GM19328 (cell line): ENCODE results near the gene S100A8.

Experiments
- ATAC-seq: cut with Tn5 transposase; IDR thresholded peaks from one replicate; pipeline ENCODE4 v1.9.1; 2021; ENCODE audit warnings: mild to moderate bottlenecking, moderate library complexity; ENCODE audit not compliant: unreplicated experiment

S100A8 gene

GRCh38 chr1:153393926-153394325 is 3.1 kb upstream of the S100A8 start:
- ATAC-seq, result no peak

DNA sequence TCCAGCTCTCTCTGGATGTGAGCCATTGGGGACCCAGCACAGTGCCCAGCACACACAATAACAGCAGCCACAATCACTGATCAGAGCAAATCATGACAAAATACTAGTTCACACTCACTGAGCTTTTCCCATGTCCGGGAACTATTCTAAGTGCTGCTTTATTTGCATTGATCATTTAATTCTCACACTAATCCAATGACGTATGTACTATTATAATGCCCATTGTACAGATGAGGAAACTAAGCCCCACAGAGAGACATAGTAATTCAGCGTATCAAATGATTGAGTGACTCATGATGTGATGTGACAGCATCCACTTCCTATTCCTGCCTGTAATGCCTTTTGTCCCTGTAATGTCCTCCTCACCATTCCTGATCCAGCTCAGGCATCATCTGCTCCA is 1.9 kb upstream of the S100A8 start:
- ATAC-seq, result no peak

GRCh38 chr1:153392258-153392657 is 1.4 kb upstream of the S100A8 start:
- no peak for ATAC-seq

DNA sequence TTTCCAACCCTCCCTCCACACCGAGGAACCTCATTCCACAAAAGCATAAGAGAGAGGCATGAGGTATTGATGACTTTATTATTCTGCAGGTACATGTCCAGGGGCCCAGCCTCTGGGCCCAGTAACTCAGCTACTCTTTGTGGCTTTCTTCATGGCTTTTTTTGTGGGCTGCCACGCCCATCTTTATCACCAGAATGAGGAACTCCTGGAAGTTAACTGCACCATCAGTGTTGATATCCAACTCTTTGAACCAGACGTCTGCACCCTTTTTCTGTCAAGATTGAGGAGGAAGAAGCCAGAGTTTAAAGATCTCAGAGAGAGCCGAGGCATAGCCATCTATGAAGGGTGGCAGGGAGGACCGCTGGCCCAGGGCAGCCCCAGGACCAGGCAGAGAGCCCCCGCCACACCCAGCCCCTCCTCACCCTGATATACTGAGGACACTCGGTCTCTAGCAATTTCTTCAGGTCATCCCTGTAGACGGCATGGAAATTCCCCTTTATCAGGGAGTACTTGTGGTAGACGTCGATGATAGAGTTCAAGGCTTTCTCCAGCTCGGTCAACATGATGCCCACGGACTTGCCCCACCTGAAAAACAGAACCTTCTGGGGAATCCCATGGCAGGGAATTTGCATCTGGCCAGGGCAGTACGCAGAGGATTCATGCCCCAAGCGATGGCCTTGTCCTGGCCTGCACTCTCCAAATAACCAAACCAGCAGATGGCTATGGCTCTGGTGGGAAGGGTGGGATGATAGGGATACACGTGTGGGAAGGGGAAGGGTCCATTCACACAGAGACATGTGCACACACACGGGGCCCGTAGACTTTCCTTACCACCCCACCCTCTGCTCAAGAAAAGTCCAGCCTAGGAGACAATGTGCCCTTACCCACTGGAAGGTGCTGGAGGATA is 647 bp downstream of the S100A8 start:
- no peak for ATAC-seq

DNA sequence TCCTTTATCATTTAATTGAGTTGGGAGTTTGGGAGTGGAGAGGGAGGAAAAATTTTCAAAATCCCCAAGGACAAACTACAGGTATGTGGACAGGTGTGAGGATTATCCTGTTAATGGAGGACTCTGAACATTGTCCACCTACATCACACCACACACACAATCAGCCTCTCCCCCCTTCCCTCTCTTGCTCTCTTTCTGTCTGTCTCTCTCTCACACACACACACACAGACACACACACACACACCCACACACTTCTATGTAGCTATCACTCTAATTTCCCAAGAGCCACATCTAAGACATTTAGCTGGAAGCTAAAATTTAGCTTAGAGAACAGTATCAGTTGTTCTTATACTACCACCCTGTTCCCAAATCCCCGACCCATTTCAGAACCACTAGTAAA is 1.5 kb downstream of the S100A8 start:
- no peak for ATAC-seq

DNA sequence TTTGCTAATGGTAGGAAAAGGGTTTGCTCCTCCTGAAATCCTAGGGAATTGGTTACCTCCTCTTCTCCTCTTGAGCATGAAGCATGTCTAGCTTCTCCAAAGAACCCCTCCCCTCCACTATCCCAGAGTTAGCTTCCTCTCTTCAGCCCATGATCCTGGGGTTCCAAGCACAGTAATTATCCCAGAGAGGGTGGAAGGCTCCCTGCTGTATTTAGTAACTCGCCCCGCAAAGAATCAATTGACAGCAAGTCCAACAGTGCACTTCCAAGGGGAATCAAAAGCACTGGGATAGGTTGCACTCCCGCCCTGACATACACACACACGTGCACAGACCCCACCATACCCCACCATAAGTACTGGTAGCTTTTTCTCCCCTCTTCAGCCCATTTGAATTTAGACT is 3.1 kb downstream of the S100A8 start:
- no peak for ATAC-seq

- ATAC-seq, result no peak
Measured at GRCh38 chr1:153387001-153387400, 3.9 kb downstream of the S100A8 start.

- no peak for ATAC-seq
Measured at GRCh38 chr1:153386500-153386901, 4.4 kb downstream of the S100A8 start.

DNA sequence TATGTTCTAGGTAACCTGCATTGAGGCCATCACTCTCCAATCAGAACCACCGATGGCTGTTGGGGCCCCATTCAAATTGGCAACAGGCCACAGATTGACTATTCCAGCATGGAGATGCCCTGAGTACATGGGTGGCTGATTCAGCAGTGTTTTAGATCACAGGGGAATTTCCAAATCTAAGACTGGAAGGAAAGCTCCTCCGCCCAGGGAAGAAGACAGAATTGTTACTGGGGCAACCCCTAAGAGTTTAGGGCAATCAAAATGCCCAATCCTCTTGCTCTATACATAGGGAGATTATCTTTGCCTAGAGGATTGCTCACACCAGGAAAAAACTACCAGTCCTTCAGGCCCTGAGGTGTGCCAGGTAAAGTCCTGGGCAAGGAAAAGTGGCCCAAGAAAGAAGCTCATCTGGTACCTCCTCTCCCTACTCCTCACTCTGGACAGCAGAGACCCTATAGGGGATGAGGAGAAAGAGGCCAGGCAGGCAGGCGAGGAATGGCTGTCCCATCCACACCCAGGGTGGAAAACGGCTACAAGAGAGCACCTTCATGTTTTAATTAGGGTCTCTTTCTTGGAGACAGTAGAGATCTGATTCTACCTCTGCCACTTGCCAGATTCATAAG is 5.8 kb downstream of the S100A8 start:
- no peak for ATAC-seq

DNA sequence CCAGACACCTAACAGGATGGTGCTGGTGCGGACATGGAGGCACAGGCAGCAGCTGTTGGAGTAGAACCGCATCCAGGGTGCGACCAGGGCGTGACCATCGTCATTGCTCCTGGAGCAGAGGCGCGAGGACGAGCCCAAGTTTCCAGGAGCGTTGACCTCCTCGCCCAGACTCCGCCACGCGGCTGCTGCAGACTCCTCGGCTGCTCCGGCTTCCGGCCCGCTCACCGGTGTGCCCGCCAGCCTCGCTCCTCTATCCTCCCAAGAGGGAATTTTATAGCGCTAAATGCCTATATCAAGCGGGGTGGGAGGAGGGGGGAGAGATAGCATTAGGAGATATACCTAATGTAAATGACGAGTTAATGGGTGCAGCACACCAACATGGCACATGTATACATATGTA is 10.2 kb downstream of the S100A8 start:
- no peak for ATAC-seq

- ATAC-seq, result no peak
Measured at GRCh38 chr1:153379591-153379990, 11.3 kb downstream of the S100A8 start.

DNA sequence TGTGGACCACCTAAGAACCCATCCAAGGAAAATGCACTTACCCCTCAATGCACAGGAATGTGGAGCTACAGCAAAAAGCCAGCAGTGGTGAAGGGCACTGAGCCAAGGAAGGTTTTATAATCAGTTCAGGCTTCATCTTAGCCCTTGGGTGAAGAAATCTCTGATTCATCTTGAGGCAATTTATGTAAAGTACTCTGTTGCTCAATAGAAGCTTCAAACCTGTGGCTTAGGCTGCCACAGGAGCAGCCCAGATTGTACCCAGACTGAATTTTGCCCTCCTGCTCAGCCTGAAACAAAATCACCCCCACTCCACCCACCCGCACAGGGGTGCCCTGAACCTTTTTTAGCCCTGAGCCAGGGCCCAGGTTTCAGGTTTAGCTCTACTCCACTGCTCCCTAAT is 15.4 kb downstream of the S100A8 start, which contains the start of gene S100A12:
TSS of gene S100A12 (minus strand) at position 111 of the 400 bp plus-strand sequence. CDS start 1,029 bp downstream, outside the sequence.
- no peak for ATAC-seq

DNA sequence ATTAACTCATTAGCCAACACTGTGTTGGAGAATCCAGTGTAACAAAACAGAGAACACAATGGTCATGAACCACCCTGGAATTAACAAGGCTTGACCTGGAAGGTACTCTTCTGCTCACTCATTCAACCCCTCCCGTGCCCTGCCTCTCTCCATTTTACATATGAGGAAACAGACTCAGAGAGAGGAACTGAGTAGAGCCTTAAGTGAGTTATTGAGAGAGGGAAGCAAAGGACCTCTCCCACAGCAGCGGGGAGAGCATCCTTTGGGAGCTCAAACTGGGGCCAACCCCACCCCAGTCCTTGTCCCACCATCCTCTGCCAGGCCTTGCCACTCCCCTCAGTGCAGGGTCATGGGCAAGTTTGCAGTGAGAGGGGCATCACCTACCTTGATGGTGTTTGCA is 16.8 kb downstream of the S100A8 start:
- ATAC-seq, result no peak

DNA sequence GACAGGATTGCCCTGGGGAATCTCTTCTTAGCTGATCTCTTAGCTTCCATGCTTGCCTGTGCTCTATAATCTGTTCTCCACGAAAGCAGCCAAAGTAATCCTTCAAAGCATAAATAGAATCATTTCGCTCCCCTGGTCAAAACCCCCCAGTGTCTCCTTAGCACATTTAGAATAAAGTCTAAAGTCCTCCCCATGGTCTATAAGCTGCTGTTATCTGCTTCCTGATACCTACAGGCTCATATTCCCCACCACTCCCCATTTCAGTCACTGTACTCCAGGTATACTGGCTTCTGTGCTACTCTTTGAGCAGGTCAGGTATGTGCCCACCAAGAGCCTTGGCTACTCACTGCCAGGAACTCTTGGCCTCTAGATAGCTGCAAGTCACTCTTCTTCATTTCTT is 18.3 kb downstream of the S100A8 start:
- no peak for ATAC-seq

- no peak for ATAC-seq
Measured at GRCh38 chr1:153371231-153371630, 19.6 kb downstream of the S100A8 start.

GRCh38 chr1:153370146-153370545 is 20.7 kb downstream of the S100A8 start:
- ATAC-seq, result no peak

DNA sequence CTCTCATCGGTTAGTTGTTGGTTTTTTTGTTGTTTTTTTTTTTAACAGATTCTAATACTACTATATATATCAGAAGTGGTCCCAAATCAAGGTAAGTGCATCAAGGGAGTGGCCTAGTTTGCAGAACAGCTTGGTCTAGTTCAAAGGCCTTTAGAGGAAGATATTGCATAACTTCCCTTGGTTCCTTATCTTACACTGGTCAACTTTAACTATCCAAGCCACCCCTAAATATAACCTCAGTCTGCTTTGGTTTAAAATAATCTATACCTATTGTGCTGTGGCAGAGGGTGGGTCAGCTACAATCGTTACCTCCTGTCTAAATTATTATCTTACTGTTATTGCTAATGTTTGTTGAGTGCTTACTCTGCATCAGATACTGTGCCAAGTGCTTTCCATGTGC is 22.4 kb downstream of the S100A8 start:
- no peak for ATAC-seq

- no peak for ATAC-seq
Measured at GRCh38 chr1:153367090-153367489, 23.8 kb downstream of the S100A8 start.

GRCh38 chr1:153366261-153366660 is 24.6 kb downstream of the S100A8 start:
- no peak for ATAC-seq

DNA sequence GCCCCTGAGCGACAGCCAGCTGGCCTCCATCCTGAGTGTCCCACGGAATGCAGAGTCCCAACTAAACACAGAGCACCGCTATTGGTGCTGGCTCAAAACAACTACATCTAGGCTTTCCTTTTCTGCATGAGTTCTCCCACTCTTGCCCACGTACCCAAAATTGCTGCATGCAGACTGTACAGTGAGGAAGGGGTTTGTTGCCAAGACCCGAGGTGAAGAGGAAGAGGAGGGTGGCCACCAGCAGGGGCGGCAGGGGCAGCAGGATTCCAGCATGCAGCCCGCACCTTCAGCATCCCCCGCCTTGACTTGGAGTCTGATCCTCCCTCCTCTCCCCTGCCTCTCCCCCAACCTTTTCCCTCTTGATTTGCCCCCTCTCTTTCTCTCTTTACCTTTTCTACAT is 25.2 kb downstream of the S100A8 start:
- ATAC-seq, result no peak

DNA sequence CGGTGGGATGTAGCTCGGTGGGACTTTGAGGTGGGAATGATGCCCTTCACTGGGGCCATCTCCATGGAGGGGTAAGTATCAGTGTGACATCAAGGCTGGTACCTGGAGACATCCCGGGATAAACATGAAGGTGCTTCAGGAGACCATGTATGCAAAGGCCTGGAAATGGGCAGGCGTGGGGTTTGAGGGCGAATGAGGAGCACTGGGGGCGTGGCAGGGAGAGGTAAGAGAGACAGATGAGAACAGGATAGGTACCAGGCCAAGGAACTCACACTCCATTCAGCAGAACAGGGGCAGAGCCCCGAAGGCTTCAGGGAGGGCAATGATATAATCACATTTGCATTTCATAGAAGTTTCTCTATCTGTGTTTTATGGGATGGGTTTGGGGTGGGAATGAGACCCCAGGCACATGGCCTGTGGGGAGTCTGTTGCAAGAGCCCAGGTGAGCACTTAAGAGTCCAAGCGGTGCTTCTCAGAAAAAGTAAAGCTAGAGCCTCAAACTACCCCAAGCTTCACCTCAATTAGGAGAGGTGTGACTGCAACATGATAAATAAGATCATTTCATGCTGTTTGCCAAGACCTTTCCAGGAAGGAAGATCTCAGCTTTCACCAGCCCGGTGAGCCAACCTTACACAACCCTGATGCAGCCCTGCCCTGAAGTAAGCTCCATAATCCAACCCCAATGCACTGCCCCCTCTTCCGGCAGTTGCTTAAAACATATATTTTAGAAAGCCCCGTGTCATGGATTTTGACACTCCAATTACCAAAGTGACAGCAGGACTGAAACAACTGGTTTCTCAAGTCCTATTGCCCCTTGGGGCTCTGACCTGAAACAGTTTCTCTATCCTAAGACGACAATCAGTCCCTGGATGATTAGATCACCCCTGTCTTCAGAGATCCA is 25.9 kb downstream of the S100A8 start:
- ATAC-seq, result no peak
